Measurements from ENCODE around the gene PLA2G2D.

The PLA2G2D gene

GRCh38 chr1:20112279-20113000, 6.9 kb downstream of the PLA2G2D start:
- DNase-seq (ENCODE audit: low spot score), result no peak
- in situ Hi-C loops (cut with MboI; ENCODE audit: low sequenced_read_pairs, unreplicated experiment), result no loop called here
- no peak for TF ChIP-seq CTCF (IDR thresholded peaks at IDR 0.05; ENCODE audit: borderline replicate concordance, control extremely low read depth, extremely low read depth, insufficient read depth, missing control alignments)

GRCh38 chr1:20111452-20111851, 7.9 kb downstream of the PLA2G2D start:
- in situ Hi-C loops (cut with MboI; ENCODE audit: low sequenced_read_pairs, unreplicated experiment), result no loop called here
- TF ChIP-seq CTCF (IDR thresholded peaks at IDR 0.05; ENCODE audit: borderline replicate concordance, control extremely low read depth, extremely low read depth, insufficient read depth, missing control alignments), result no peak
- DNase-seq (ENCODE audit: low spot score), result no peak

GRCh38 chr1:20110679-20111078, 8.7 kb downstream of the PLA2G2D start:
- no peak for DNase-seq (ENCODE audit: low spot score)
- in situ Hi-C loops (cut with MboI; ENCODE audit: low sequenced_read_pairs, unreplicated experiment), result no loop called here
- no peak for TF ChIP-seq CTCF (IDR thresholded peaks at IDR 0.05; ENCODE audit: borderline replicate concordance, control extremely low read depth, extremely low read depth, insufficient read depth, missing control alignments)

GRCh38 chr1:20109223-20109856, 10.0 kb downstream of the PLA2G2D start:
- no peak for DNase-seq (ENCODE audit: low spot score)
- TF ChIP-seq CTCF (IDR thresholded peaks at IDR 0.05; ENCODE audit: borderline replicate concordance, control extremely low read depth, extremely low read depth, insufficient read depth, missing control alignments), result no peak
- in situ Hi-C loops (cut with MboI; ENCODE audit: low sequenced_read_pairs, unreplicated experiment), result no loop called here

- no peak for TF ChIP-seq CTCF (IDR thresholded peaks at IDR 0.05; ENCODE audit: borderline replicate concordance, control extremely low read depth, extremely low read depth, insufficient read depth, missing control alignments)
- no peak for DNase-seq (ENCODE audit: low spot score)
- in situ Hi-C loops (cut with MboI; ENCODE audit: low sequenced_read_pairs, unreplicated experiment), result no loop called here
These were observed 10.8 kb downstream of the PLA2G2D start for GRCh38 chr1:20108366-20109123.

- TF ChIP-seq CTCF (IDR thresholded peaks at IDR 0.05; ENCODE audit: borderline replicate concordance, control extremely low read depth, extremely low read depth, insufficient read depth, missing control alignments), result no peak
- no peak for DNase-seq (ENCODE audit: low spot score)
- in situ Hi-C loops (cut with MboI; ENCODE audit: low sequenced_read_pairs, unreplicated experiment), result no loop called here
These were observed 11.5 kb downstream of the PLA2G2D start for GRCh38 chr1:20107796-20108195.

All from GM13976 (cell line).